ENCODE measurements around the gene LMNTD1.
"Not testable (repeated sequence)": the region's sequence is repeated elsewhere in the genome, so short reads cannot be mapped to it uniquely, and the experiment has no call there.

Gene LMNTD1

GRCh38 chr12:25553098-25553497 is at the start of gene LMNTD1:
Gene LMNTD1, minus strand, starts transcription at chr12:25553283. Its CDS starts 324 bp downstream, at chr12:25552959.
- H3K27me3 Mint-ChIP-seq, result peaks cover 2% of the 10 kb centered on the region
- no peak within 1 kb of the TSS for H3K27ac Mint-ChIP-seq
- H3K4me1 Mint-ChIP-seq, result peaks cover 10% of the 10 kb centered on the region
- no peak within 1 kb of the TSS for H3K4me3 Mint-ChIP-seq
- peaks cover under 1% of the 10 kb centered on the region for H3K9me3 Mint-ChIP-seq
- H3K36me3 Mint-ChIP-seq, result no peaks in the 10 kb centered on the region

GRCh38 chr12:25598956-25599355 is 45.9 kb upstream of the LMNTD1 start:
- no peak overlapping the region for H3K4me3 Mint-ChIP-seq
- H3K27me3 Mint-ChIP-seq, result no peaks in the 10 kb centered on the region
- H3K27ac Mint-ChIP-seq, result no peak overlapping the region
- H3K4me1 Mint-ChIP-seq, result peaks cover 52% of the 10 kb centered on the region
- peaks cover 32% of the 10 kb centered on the region for H3K9me3 Mint-ChIP-seq
- peaks cover 17% of the 10 kb centered on the region for H3K36me3 Mint-ChIP-seq

- peaks cover 16% of the 10 kb centered on the region for H3K36me3 Mint-ChIP-seq
- H3K4me1 Mint-ChIP-seq, result peaks cover 71% of the 10 kb centered on the region
- peak overlapping the region; percentile 56 for H3K4me3 Mint-ChIP-seq
- H3K27me3 Mint-ChIP-seq, result not testable (repeated sequence)
- peaks cover 32% of the 10 kb centered on the region for H3K9me3 Mint-ChIP-seq
- H3K27ac Mint-ChIP-seq, result peak overlapping the region; percentile 93
Measured at GRCh38 chr12:25595496-25595895, 42.4 kb upstream of the LMNTD1 start.

- H3K4me1 Mint-ChIP-seq, result peaks cover 81% of the 10 kb centered on the region
- H3K9me3 Mint-ChIP-seq, result peaks cover 30% of the 10 kb centered on the region
- H3K27me3 Mint-ChIP-seq, result no peaks in the 10 kb centered on the region
- H3K36me3 Mint-ChIP-seq, result peaks cover 16% of the 10 kb centered on the region
- peak overlapping the region; percentile 60 for H3K27ac Mint-ChIP-seq
- no peak overlapping the region for H3K4me3 Mint-ChIP-seq
Measured at GRCh38 chr12:25594376-25594775, 41.3 kb upstream of the LMNTD1 start.

- peaks cover 87% of the 10 kb centered on the region for H3K4me1 Mint-ChIP-seq
- H3K4me3 Mint-ChIP-seq, result no peak overlapping the region
- peaks cover 9% of the 10 kb centered on the region for H3K36me3 Mint-ChIP-seq
- peaks cover 21% of the 10 kb centered on the region for H3K9me3 Mint-ChIP-seq
- H3K27ac Mint-ChIP-seq, result no peak overlapping the region
- no peaks in the 10 kb centered on the region for H3K27me3 Mint-ChIP-seq
Measured at GRCh38 chr12:25592725-25593495, 39.8 kb upstream of the LMNTD1 start.

- H3K4me1 Mint-ChIP-seq, result peaks cover 72% of the 10 kb centered on the region
- H3K4me3 Mint-ChIP-seq, result no peak overlapping the region
- peaks cover 11% of the 10 kb centered on the region for H3K36me3 Mint-ChIP-seq
- no peak overlapping the region for H3K27ac Mint-ChIP-seq
- peaks cover 18% of the 10 kb centered on the region for H3K9me3 Mint-ChIP-seq
- no peaks in the 10 kb centered on the region for H3K27me3 Mint-ChIP-seq
Measured at GRCh38 chr12:25591144-25591543, 38.1 kb upstream of the LMNTD1 start.

GRCh38 chr12:25590011-25590721 is 37.1 kb upstream of the LMNTD1 start:
- H3K36me3 Mint-ChIP-seq, result peaks cover 6% of the 10 kb centered on the region
- H3K4me1 Mint-ChIP-seq, result peaks cover 64% of the 10 kb centered on the region
- peak overlapping the region; percentile 81 for H3K27ac Mint-ChIP-seq
- H3K27me3 Mint-ChIP-seq, result no peaks in the 10 kb centered on the region
- H3K4me3 Mint-ChIP-seq, result peak overlapping the region; percentile 60
- H3K9me3 Mint-ChIP-seq, result peaks cover 13% of the 10 kb centered on the region

GRCh38 chr12:25587346-25587745 is 34.3 kb upstream of the LMNTD1 start:
- Mint-ChIP-seq H3K36me3 (peaks cover 3% of the 10 kb centered on the region), H3K9me3 (peaks cover 13% of the 10 kb centered on the region), H3K4me3 (no peak overlapping the region), H3K4me1 (peaks cover 48% of the 10 kb centered on the region), H3K27me3 (no peaks in the 10 kb centered on the region), H3K27ac (no peak overlapping the region)

GRCh38 chr12:25585662-25586061 is 32.6 kb upstream of the LMNTD1 start:
- no peak overlapping the region for H3K27ac Mint-ChIP-seq
- peaks cover 31% of the 10 kb centered on the region for H3K4me1 Mint-ChIP-seq
- no peak overlapping the region for H3K4me3 Mint-ChIP-seq

GRCh38 chr12:25585021-25585523 is 32.0 kb upstream of the LMNTD1 start:
- Mint-ChIP-seq H3K4me3 (no peak overlapping the region), H3K4me1 (peaks cover 25% of the 10 kb centered on the region), H3K36me3 (peaks cover 3% of the 10 kb centered on the region), H3K9me3 (peaks cover 13% of the 10 kb centered on the region), H3K27ac (no peak overlapping the region), H3K27me3 (no peaks in the 10 kb centered on the region)

More at GRCh38 chr12:25585662-25586061, 32.6 kb upstream of the LMNTD1 start:
- H3K36me3 Mint-ChIP-seq, result peaks cover 3% of the 10 kb centered on the region
- no peaks in the 10 kb centered on the region for H3K27me3 Mint-ChIP-seq
- H3K9me3 Mint-ChIP-seq, result peaks cover 13% of the 10 kb centered on the region

- H3K4me1 Mint-ChIP-seq, result peaks cover 20% of the 10 kb centered on the region
- peaks cover 3% of the 10 kb centered on the region for H3K36me3 Mint-ChIP-seq
- no peaks in the 10 kb centered on the region for H3K27me3 Mint-ChIP-seq
- H3K27ac Mint-ChIP-seq, result no peak overlapping the region
- no peak overlapping the region for H3K4me3 Mint-ChIP-seq
- peaks cover 13% of the 10 kb centered on the region for H3K9me3 Mint-ChIP-seq
Measured at GRCh38 chr12:25584596-25584995, 31.5 kb upstream of the LMNTD1 start.

GRCh38 chr12:25583545-25583944 is 30.5 kb upstream of the LMNTD1 start:
- Mint-ChIP-seq H3K9me3 (peaks cover 13% of the 10 kb centered on the region), H3K36me3 (peaks cover 3% of the 10 kb centered on the region)

GRCh38 chr12:25581067-25581466 is 28.0 kb upstream of the LMNTD1 start:
- Mint-ChIP-seq H3K4me3 (no peak overlapping the region), H3K36me3 (no peaks in the 10 kb centered on the region), H3K4me1 (peaks cover 11% of the 10 kb centered on the region), H3K27me3 (no peaks in the 10 kb centered on the region), H3K9me3 (peaks cover 1% of the 10 kb centered on the region), H3K27ac (no peak overlapping the region)

More at GRCh38 chr12:25583545-25583944, 30.5 kb upstream of the LMNTD1 start:
- Mint-ChIP-seq H3K27me3 (no peaks in the 10 kb centered on the region), H3K4me1 (peaks cover 11% of the 10 kb centered on the region), H3K27ac (no peak overlapping the region), H3K4me3 (no peak overlapping the region)

- H3K4me3 Mint-ChIP-seq, result no peak overlapping the region
- H3K27me3 Mint-ChIP-seq, result no peaks in the 10 kb centered on the region
- H3K36me3 Mint-ChIP-seq, result no peaks in the 10 kb centered on the region
- H3K27ac Mint-ChIP-seq, result no peak overlapping the region
- no peaks in the 10 kb centered on the region for H3K9me3 Mint-ChIP-seq
- peaks cover 3% of the 10 kb centered on the region for H3K4me1 Mint-ChIP-seq
Measured at GRCh38 chr12:25578411-25579143, 25.5 kb upstream of the LMNTD1 start.

- no peaks in the 10 kb centered on the region for H3K27me3 Mint-ChIP-seq
Measured at GRCh38 chr12:25574761-25575160, 21.7 kb upstream of the LMNTD1 start.

More at GRCh38 chr12:25574761-25575160, 21.7 kb upstream of the LMNTD1 start:
- H3K4me3 Mint-ChIP-seq, result no peak overlapping the region
- no peaks in the 10 kb centered on the region for H3K4me1 Mint-ChIP-seq
- H3K27ac Mint-ChIP-seq, result no peak overlapping the region
- H3K36me3 Mint-ChIP-seq, result no peaks in the 10 kb centered on the region
- no peaks in the 10 kb centered on the region for H3K9me3 Mint-ChIP-seq

Data from activated naive CD4-positive, alpha-beta T cell treated with anti-CD3 and anti-CD28 coated beads, Interleukin-2, amount 50 U/mL, for 24 hours (primary cell).